ENCODE data around the gene TGFBR3. TPM values are rescaled to one million over a fixed set of nuclear protein-coding genes. Genes with fewer than 3 reads are reported as not detected.

Gene TGFBR3
- total RNA-seq, result 102 TPM

DNA sequence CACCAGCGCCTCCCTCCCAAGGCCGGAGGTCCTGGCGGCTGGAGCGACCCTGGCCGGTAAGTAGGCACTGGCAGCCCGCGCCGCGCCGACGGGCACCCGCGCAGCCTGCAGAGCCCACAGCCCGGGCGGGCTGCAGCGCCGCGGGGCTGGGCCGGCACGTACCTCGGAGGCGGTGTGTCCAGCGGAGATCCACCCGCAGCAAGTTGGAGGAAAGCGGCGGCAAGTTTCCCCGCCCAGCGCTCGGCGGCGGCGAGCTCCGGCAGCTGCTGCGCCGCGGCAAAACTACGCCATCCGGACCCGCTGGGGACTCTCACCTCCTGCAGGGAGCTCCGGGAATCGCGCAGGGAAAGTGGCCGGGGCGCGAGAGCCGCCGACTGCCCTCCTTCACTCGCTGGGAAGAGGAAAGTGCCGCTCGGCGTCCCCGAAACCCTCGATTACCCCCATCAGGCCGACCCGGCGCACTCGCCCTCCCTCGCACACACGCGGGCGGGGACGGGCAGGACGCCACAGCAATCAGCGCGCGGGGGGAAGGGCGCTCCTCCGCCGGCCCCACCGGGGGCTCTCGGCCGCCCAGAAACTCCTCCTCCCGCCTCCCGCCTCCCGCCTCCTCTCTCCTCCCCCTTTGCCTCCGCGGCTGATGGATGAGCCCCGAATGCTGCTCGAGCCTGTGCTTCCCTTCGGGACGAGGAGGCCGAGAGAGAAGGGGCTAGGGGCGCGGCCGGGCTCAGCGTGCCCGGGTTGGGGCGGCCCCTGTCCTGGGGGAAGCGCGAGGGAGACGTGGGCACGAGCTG lies at the start of gene TGFBR3:
TGFBR3 (minus strand) TSS at position 436 of the 791 bp plus-strand sequence. CDS start 24,620 bp downstream, outside the sequence.
- peak; percentile 95 for DNase-seq (ENCODE audit: low spot score)

GRCh38 chr1:91929250-91929649 lies 43.3 kb upstream of the TGFBR3 start:
- DNase-seq (ENCODE audit: low spot score), result no peak

DNA sequence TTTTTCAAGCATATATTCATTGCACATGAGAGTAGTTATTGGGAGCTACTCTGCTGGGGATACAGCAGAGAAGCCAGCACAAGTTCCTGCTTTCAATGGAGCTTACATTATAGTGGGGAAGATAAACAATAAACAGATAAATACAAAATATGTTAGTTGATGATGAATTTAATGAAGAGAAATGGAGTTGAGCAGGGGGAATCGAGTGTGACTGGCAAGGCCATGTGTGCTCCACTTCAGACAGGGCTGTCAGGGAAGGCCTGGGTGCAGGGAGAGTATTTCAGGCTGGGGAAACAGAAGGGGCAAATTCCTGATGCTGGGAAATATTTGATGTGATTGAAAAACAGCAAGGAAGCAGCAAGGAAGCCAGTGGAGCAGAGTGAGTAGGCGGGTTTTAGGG lies 42.1 kb upstream of the TGFBR3 start:
- DNase-seq (ENCODE audit: low spot score), result no peak

DNA sequence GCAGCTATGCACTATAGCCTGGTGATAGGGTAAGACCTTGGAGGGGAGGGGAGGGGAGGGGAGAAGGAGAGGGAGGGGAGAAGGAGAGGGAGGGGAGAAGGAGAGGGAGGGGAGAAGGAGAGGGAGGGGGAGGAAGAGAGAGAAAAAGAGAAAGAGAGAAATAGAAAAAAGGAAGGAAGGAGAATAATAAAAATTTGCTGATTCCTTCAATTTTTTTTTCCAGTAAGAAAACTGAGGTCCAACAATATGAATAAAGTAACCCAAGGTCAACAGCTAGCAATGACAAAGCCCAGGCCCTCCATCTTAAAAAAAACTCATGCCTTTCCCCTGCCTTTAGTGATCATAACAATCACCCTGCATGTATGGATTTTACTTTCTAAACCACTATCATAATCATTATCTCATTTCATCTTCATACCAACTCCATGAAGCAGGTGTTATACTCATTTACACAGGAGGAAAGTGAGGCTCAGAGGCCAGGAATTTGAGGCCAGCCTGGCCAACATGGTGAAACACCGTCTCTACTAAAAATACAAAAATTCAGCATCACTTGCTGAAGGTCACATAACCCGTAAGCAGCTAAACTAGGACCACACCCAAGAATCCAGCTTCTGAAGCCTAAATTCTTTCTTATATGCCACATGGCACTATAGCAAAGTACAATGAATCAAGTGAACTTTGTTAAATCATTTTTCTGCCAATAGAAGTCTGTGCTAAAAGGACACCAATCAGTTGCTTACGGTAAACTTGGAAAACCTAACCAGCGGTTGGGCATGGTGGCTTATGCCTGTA lies 39.9 kb upstream of the TGFBR3 start:
- no peak for DNase-seq (ENCODE audit: low spot score)

DNA sequence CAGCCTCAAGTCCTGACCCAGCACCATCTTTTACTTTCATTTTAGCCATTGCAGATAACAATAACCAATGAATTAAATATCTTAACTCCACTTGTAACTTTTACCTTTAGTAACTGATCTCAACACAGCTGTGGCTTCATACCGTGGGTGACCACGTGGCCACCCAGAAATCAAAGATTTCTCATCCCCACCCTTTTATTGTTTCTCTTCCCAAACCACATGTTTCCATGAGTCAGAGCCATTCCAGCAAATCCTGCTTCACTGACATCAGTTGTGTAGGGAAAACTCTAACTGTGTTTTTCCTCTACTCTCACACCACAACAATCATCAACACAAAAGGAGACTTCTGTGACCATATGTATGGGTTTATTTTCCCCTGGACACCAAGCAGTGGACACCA lies 38.2 kb upstream of the TGFBR3 start:
- no peak for DNase-seq (ENCODE audit: low spot score)

GRCh38 chr1:91919962-91920361 lies 34.0 kb upstream of the TGFBR3 start:
- DNase-seq (ENCODE audit: low spot score), result no peak

GRCh38 chr1:91916811-91917460 lies 31.0 kb upstream of the TGFBR3 start:
- no peak for DNase-seq (ENCODE audit: low spot score)

- no peak for DNase-seq (ENCODE audit: low spot score)
These were observed 30.1 kb upstream of the TGFBR3 start for GRCh38 chr1:91916046-91916445.

DNA sequence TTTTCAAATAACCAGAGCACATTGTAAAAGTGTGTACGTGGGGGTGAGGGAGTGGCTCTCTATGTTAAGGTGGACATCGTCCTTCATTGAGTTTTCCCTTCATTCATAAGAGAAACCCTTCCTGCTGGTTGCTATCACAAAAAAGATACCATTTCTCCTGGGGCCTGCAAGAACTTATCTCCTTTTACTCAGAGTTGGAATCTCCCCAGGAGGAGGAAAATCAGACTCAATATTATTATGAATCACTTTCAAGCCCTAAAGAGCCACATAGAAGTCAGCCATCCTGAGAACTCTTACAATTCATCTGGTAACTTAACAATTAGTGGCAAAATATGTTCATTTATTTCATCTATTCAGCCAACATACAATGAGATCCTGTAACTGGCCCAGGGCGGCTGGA lies 27.1 kb upstream of the TGFBR3 start:
- DNase-seq (ENCODE audit: low spot score), result no peak

GRCh38 chr1:91912266-91912665 lies 26.3 kb upstream of the TGFBR3 start:
- no peak for DNase-seq (ENCODE audit: low spot score)

- no peak for DNase-seq (ENCODE audit: low spot score)
These were observed 15.3 kb upstream of the TGFBR3 start for GRCh38 chr1:91901231-91901630.

DNA sequence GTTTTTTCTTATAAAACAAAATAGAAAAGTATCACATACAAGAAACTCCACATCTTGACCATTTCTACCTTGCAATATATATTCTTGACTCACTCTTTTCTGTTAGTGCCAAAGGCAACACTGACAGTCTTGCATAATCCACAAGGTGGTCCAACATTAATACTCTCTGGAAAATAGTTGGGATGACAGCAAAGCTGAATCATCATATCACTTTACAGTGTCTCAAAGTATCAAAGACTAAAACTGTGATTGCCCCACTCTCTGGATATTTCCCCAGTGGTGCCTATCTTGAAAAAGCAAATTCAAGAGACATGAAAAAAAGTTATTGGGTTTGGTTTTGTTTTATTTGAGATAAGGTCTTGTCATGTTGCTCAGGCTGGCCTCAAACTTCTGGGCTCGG lies 14.6 kb upstream of the TGFBR3 start:
- no peak for DNase-seq (ENCODE audit: low spot score)

DNA sequence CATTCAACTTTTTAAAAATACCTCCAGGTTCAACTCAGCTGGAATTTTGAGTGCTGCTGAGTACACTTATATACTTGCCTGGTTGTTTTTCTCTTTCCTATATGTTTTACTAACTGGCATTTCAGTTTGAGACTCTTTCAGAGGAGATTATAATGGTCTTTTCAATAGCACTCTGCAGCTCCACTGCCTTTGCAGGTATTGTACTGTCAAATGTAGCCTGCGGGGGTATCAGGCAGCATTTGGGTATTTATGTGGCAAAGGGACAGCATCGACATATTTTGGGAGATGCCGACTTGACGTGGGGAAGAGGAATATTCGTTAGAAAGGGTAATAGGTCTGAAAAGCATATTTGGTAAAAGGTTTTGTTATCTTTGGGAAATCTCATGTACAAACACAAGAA lies 11.1 kb upstream of the TGFBR3 start:
- no peak for DNase-seq (ENCODE audit: low spot score)

DNA sequence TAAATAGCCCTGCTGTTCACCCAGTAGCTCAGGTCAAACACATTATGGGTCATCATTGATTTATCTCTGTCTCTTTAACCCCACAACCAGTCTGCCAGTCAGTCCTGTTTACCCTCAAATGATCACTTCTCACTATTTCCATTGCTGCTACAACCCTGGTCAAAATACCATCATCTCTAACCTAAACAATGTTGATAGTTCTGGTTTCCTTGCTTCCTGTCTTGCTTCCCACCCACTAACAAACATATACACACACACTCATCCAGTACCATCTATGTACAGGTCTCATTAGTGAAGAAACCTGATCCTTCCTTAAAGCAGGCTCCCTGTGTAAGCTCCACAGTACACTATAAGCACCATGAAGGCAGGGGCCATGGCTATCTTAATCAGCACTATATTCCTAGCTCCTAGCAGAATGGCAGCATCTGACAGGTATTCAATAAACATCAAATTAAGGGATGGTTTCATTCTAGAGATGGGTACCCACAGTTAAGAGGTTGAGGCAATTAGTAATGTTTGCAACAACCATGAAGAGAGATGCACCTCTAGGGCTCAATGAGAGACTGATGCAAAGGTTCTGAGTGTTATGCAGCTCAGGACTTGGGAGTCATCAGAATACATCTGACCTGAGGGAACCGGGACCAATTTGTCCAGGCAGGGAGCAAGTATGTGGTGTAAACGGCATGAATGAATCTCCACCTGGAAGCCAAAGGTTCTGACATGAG lies 10.0 kb upstream of the TGFBR3 start:
- no peak for DNase-seq (ENCODE audit: low spot score)

GRCh38 chr1:91894036-91894761 lies 8.2 kb upstream of the TGFBR3 start:
- no peak for DNase-seq (ENCODE audit: low spot score)

DNA sequence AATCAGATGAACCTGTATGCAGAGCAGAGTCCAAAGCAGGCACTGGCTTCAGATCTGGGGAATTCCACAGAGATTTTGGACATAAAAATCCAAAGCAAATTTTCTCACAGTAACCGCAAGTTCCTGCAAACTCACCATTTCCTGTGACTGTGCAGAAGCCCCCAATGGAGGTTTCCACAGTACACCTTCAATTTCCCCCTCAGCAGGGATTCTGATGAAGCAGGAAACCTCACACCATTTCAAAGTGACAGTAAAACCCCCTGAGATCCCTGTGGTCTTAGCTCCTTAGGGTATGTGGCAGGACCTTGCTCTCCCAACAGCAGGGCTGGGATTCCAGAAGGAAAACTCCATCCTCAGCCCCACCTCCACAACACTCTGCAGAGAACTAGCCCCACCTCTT lies 6.0 kb upstream of the TGFBR3 start:
- no peak for DNase-seq (ENCODE audit: low spot score)

DNA sequence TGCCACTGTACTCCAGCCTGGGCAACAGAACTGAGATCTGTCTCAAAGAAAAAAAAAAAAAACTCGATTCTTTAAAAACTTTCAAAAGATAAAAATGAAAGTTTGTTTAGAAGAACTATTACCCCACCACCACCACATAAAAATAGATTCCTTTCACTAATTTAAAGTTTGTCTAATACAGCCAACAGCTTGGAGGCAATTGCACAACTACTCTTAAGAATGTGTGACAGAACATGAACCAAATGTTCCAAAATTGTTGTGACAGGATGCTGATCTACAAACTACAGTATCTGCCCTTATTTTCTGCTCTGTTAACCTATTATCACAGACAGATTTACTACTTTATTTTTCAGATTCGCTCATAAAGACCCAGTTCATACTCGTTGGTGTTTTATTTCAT lies 5.5 kb upstream of the TGFBR3 start:
- DNase-seq (ENCODE audit: low spot score), result no peak

- no peak for DNase-seq (ENCODE audit: low spot score)
These were observed 3.9 kb upstream of the TGFBR3 start for GRCh38 chr1:91889717-91890459.

DNA sequence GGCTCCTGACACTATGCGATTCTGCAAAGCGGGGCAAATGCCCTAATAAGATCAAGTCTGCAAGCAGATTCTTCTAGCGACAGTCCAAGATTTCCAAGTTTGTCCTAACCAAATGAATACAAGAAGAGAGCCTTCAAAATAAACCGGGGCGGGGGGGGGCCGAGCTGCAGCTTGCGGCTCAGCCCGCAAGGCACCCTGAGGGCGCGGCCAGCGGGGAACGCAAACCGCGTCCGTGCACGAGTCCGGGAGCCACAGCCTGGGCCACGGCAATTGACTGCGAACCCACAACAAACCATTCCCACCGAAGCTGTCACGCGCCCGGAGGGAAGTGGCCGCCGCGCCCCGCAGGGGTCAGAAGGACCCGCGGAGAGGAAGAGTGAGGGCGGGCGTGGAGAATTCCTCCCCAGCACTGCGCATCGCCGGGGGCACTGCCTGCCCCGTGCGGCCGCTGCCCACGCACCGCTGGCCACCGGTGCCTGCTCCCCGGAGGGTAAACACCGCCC lies 687 bp downstream of the TGFBR3 start:
- no peak for DNase-seq (ENCODE audit: low spot score)

- no peak for DNase-seq (ENCODE audit: low spot score)
These were observed 1.3 kb downstream of the TGFBR3 start for GRCh38 chr1:91884459-91885212.
